ENCODE results near the gene LRRC38.
A peak's percentile ranks its signal among the peaks of the same experiment; 100 is the strongest.

Gene LRRC38

DNA sequence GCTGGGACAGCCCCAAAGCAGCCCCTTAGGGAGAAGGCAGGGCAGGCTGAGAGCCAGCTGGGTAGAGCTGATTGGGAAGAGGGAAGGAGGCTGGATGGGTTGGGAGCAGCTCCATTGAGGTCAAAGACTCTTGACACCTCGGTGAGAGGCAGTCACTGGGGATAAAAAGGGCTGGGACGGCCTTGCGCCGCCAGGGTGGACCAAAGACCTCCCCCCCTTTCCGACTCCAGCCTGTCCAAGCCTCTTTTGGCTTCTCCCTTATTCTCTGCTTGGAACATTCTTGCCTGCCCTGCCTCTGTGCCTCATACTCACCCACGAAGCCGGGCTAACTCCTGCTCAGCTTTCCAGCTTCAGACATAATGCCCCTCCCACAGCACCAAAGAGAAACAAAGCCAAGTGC, 51.1 kb downstream of the LRRC38 start:
- TF ChIP-seq CTCF (IDR thresholded peaks at IDR 0.05): no peak

- no peak for TF ChIP-seq CTCF (IDR thresholded peaks at IDR 0.05)
Observed at GRCh38 chr1:13461977-13462376, 51.8 kb downstream of the LRRC38 start.

- TF ChIP-seq CTCF (IDR thresholded peaks at IDR 0.05): no peak
Observed at GRCh38 chr1:13456904-13457532, 56.8 kb downstream of the LRRC38 start.

GRCh38 chr1:13451399-13451965, 62.3 kb downstream of the LRRC38 start:
- TF ChIP-seq CTCF (IDR thresholded peaks at IDR 0.05): peak; percentile 20; the same call in 1 of the 2 replicates

DNA sequence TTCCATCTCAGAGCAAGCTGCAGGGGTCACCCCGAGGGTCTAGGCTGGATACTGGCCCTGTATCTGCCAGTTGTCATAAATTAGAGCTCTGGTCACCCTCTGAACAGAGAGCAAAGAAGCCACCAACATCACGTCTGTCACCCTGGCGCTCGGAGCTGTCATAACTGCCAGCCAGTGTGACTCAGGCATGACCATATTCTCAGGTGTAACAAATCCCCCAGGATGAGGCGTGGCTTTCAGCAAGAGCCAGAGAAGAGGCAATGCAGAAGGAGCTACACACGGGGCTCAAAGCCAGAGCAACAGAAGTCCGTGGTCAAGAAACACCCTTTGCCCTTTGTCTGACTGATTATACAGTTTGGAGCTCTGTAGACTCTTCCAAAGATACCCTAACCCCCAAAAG, 63.6 kb downstream of the LRRC38 start:
- no peak for TF ChIP-seq CTCF (IDR thresholded peaks at IDR 0.05)

DNA sequence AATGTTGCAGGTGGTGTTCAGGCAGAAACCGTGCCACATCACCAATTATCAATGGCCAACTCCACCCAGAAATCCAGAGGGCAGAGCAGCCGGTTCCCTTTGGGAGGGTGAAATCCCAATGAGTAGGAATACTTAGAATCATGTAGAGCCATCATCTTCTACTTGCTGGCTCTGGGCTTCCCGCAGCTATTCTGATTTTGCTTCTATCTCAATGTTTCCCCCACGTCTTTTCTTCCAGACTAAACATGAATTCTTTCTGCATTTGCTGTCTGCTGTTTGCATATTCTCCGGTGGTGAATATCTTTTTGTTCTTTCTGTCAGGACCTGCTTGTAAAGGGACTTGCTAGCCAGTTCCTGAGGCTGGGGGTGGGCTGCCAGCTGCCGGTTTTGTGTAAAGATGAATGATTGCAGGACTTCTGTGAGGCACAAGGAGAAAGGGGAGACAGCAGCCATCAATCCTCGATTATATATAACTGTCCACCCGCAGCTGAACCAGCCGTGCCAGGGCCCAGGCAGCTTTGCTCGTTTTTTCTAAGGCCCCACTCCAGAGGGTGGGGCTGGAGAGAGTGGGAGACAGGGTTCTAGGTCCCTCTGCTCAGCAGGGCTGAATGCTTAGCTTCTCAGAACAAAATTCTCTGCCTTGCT, 70.3 kb downstream of the LRRC38 start:
- no peak for TF ChIP-seq CTCF (IDR thresholded peaks at IDR 0.05)

DNA sequence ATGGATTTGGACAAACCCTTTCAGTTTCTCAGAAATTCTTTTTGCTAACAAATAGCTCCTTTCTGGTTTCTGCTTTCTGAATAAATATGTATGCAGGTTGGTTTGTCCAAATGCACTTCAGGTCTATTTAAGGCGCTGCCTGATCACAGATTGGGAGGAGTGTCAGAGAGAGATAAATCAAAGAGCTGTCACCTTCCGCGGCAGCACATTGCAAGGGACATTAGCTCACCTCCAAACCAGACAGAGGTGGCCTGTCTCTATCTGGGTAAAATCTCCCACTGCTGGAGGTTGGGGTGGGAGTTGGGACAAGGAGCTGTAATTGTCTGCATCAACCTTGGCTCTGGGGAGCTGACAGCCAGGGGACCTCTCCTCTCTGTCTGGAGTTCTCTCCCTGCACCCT, 78.3 kb downstream of the LRRC38 start:
- no peak for TF ChIP-seq CTCF (IDR thresholded peaks at IDR 0.05)
